Body of pancreas (tissue), 4 donors: ENCODE results near the gene ARMC6. TPM values are rescaled to one million over a fixed set of nuclear protein-coding genes. Genes with fewer than 3 reads are reported as not detected.

ENCODE experiments used
- ATAC-seq: fragments of 150-250 bp; one replicate; pipeline ENCODE4 v1.9.1; 2016
- DNase-seq, 4 donors: peaks; one replicate each; pipeline ENCODE4 v3.0.0-alpha.2; 2019
- H3K27ac ChIP-seq, 4 donors: fragments of 200-600 bp; sonication (generic); 1 replicate in 3 of 4; 2 replicates in 1 of 4; pipeline versions ENCODE4 v1.5.1 to v1.6.1; 2016 to 2019; ENCODE audit warnings: mild to moderate bottlenecking in 1 of 4, mixed read lengths in 1 of 4, moderate library complexity in 1 of 4
- H3K27me3 ChIP-seq, 2 donors: fragments of 200-600 bp; sonication (generic); one replicate each; pipeline ENCODE4 v1.6.0; 2016; ENCODE audit warnings: mild to moderate bottlenecking in 1 of 2
- H3K36me3 ChIP-seq, 2 donors: fragments of 200-600 bp; sonication (generic); replicated peaks in 1 of 2; 2 replicates each; pipeline ENCODE4 v1.5.1; 2016; ENCODE audit warnings: low read depth in 2 of 2; ENCODE audit not compliant: insufficient read depth in 1 of 2
- H3K4me1 ChIP-seq: fragments of 200-600 bp; sonication (generic); one replicate; pipeline ENCODE4 v1.6.0; 2016
- H3K4me3 ChIP-seq, 2 donors: fragments of 200-600 bp; sonication (generic); 1 replicate in 1 of 2; 2 replicates in 1 of 2; pipeline ENCODE4 v1.5.1; 2016 to 2019
- H3K9me3 ChIP-seq, 3 donors: fragments of 200-600 bp; sonication (generic); 1 replicate in 2 of 3; 2 replicates in 1 of 3; pipeline ENCODE4 v1.5.1; 2016
- CTCF ChIP-seq, 7 experiments: fragments of 450-650 bp in 4 of 7; fragments of 200-600 bp in 3 of 7; sonication (generic) in 3 of 7; IDR thresholded peaks; one replicate each; pipeline ENCODE4 v1.5.1; 2016 to 2019; ENCODE audit warnings: antibody characterized with exemption in 7 of 7
- POLR2A ChIP-seq, 3 donors: fragments of 450-650 bp; IDR thresholded peaks; one replicate each; pipeline ENCODE4 v1.6.1; 2016; ENCODE audit warnings: antibody characterized with exemption in 3 of 3, mild to moderate bottlenecking in 2 of 3
- WGBS, 2 donors: methylation state at CpG; one replicate each; pipeline ENCODE4 v1.1.5; 2017; 5-methylcytosine and 5-hydroxymethylcytosine counted together
- intact Hi-C: fragments of 100-400 bp; cut with DNase I; formaldehyde crosslinking; loops from one replicate; pipeline ENCODE4 v1.15.1; 2023
- total RNA-seq, 2 donors: library from RNA; depleted of rRNA; stranded (reverse); fragments of >200 nt; gene quantifications; one replicate each; pipeline ENCODE4 v1.1.0, GENCODE V29; 2016

Gene ARMC6
- total RNA-seq, 2 donors from 2014 or later, result 15.6 to 27.7 TPM

DNA sequence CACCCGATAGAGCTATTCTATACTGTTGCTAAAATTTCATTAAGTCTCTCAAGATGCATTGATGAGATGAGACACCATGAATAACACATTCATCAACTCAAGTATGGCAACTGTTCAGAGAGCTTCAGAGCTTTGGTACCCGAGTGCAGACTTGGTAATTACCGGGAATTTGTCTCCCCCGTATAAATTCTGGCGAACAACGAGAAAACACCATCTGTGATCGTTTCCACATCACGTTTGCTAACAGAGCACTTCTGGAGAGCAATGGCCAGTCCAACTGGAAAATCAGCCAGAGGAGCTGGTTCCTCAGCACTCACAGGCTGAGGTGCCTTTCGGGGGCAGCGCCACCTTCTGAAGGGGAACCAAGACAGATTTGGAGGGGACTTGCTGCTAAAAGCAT, 40.3 kb upstream of the ARMC6 start:
- DNase-seq, result no peak
- H3K9me3 ChIP-seq, result no peaks in the 10 kb centered on the region
- TF ChIP-seq CTCF (IDR thresholded peaks at IDR 0.05), result no peak
- TF ChIP-seq POLR2A (IDR thresholded peaks at IDR 0.05), result no peak
- no peaks in the 10 kb centered on the region for H3K27me3 ChIP-seq
- no peak for ATAC-seq
- no peaks in the 10 kb centered on the region for H3K4me1 ChIP-seq
- no peak overlapping the region for H3K27ac ChIP-seq
- intact Hi-C loops, result no loop called here
- no peak overlapping the region for H3K4me3 ChIP-seq
- peaks cover 0 to 7% of the 10 kb centered on the region in 2 donors for H3K36me3 ChIP-seq
- 66 to 74% methylated on average over 10 of the region's 10 CpGs for WGBS, 2 donors

DNA sequence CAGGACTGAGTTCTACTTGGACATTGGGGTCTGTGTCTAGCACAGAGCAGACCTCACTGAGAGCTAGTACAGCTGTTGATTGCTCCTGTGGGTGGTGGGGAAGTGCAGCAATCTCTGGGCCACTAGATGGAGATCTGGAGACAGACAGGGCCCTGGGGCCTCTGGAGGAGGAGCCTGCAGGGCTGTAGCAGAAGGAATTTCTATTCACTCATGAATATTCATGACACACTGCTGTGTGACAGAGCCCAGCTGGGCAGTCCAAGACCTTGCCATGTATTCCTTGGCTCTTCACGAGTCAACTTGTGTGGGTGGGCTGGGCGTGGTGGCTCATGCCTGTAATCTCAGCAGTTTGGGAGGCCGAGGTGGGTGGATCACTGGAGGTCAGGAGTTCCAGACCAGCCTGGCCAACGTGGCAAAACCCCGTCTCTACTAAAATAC, 37.6 kb upstream of the ARMC6 start:
- H3K27ac ChIP-seq, result no peak overlapping the region
- peaks cover 0 to 7% of the 10 kb centered on the region in 2 donors for H3K36me3 ChIP-seq
- DNase-seq (peak; percentile 35 to 70 (median 54)), ATAC-seq (peak; percentile 75)
- TF ChIP-seq CTCF (IDR thresholded peaks at IDR 0.05) (peak in 4 of 7 experiments; percentile 23 to 43 (median 32)), POLR2A (IDR thresholded peaks at IDR 0.05) (no peak)
- intact Hi-C loops, result no loop called here
- 62 to 100% methylated on average over 2 to 5 of the region's 5 CpGs for WGBS, 2 donors
- H3K27me3 ChIP-seq, result no peaks in the 10 kb centered on the region
- no peaks in the 10 kb centered on the region for H3K9me3 ChIP-seq
- no peaks in the 10 kb centered on the region for H3K4me1 ChIP-seq
- H3K4me3 ChIP-seq, result no peak overlapping the region

- WGBS, 2 donors, result 90 to 95% methylated on average over 10 of the region's 10 CpGs
- no peak for TF ChIP-seq CTCF (IDR thresholded peaks at IDR 0.05)
- no peak for TF ChIP-seq POLR2A (IDR thresholded peaks at IDR 0.05)
- H3K27ac ChIP-seq, result no peak overlapping the region
- DNase-seq, result no peak
- peaks cover 0 to 9% of the 10 kb centered on the region in 2 donors for H3K36me3 ChIP-seq
- no peak for ATAC-seq
- no peaks in the 10 kb centered on the region for H3K27me3 ChIP-seq
- no peaks in the 10 kb centered on the region for H3K4me1 ChIP-seq
- no peak overlapping the region for H3K4me3 ChIP-seq
- H3K9me3 ChIP-seq, result no peaks in the 10 kb centered on the region
- intact Hi-C loops, result no loop called here
Measured at GRCh38 chr19:18996351-18996750, 37.1 kb upstream of the ARMC6 start.

DNA sequence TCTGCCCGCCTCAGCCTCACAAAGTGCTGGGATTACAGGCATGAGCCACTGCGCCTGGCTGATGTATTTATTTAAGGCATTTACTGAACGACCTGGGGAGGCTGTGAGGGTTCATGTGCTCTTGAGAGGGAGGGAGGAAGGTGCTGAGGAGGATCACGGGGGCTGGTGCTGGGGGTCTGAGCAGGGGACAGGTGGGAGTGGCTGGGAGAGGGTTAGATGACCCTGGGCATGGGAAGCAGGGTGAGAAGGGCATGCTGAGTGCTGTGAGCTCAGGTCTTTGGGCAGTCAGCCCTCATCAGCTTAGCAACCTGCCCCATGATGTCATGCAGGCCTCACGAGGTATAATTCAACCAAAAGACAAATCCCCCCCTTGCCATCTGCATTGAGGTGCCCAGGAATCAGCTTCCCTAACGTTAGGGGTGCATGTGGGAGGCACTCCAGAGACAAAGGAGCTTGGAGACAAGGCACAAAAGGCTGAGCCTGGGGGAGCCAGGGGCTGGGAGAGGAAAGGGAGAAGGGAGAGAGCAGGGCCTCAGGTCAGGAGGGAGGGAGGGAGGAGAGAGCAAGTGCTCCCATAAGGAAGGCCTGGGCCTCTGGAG, 36.5 kb upstream of the ARMC6 start:
- Histone ChIP-seq H3K27ac (no peak overlapping the region), H3K9me3 (no peaks in the 10 kb centered on the region), H3K4me1 (no peaks in the 10 kb centered on the region), H3K27me3 (no peaks in the 10 kb centered on the region), H3K36me3 (peaks cover 0 to 9% of the 10 kb centered on the region in 2 donors), H3K4me3 (no peak overlapping the region)
- DNase-seq (no peak), ATAC-seq (no peak)
- WGBS, 2 donors, result 73 to 87% methylated on average over 5 to 6 of the region's 6 CpGs
- TF ChIP-seq POLR2A (IDR thresholded peaks at IDR 0.05) (no peak), CTCF (IDR thresholded peaks at IDR 0.05) (no peak)
- intact Hi-C loops, result no loop called here

GRCh38 chr19:18998276-18998675, 35.1 kb upstream of the ARMC6 start:
- ATAC-seq (no peak), DNase-seq (no peak)
- H3K36me3 ChIP-seq, result peaks cover 0 to 9% of the 10 kb centered on the region in 2 donors
- H3K4me3 ChIP-seq, result no peak overlapping the region
- H3K9me3 ChIP-seq, result no peaks in the 10 kb centered on the region
- H3K4me1 ChIP-seq, result no peaks in the 10 kb centered on the region
- no peak overlapping the region for H3K27ac ChIP-seq
- intact Hi-C loops, result no loop called here
- H3K27me3 ChIP-seq, result no peaks in the 10 kb centered on the region
- 89 to 94% methylated on average over 8 of the region's 8 CpGs for WGBS, 2 donors
- TF ChIP-seq POLR2A (IDR thresholded peaks at IDR 0.05) (no peak), CTCF (IDR thresholded peaks at IDR 0.05) (no peak)
